Stimulated activated memory B cell treated with anti-CD40 and anti-IgM and Interleukin-4, amounts not matched to agents 10 μg/mL and 1 μg/mL and 100 μg/mL, for 72 hours (primary cell): ENCODE data around the gene TSC2.

ENCODE experiments used
- ATAC-seq: fragments of 150-1000 bp; cut with Tn5 transposase; 2 replicates; pipeline ENCODE4 v1.10.0; 2021
- H3K27ac Mint-ChIP-seq: one replicate; pipeline ENCODE4 v1.8.0; 2022; ENCODE audit warnings: mild to moderate bottlenecking, mixed read lengths
- H3K27me3 Mint-ChIP-seq: one replicate; pipeline ENCODE4 v1.8.0; 2022; ENCODE audit warnings: mixed read lengths
- H3K36me3 Mint-ChIP-seq: one replicate; pipeline ENCODE4 v1.8.0; 2022; ENCODE audit warnings: mixed read lengths
- H3K4me1 Mint-ChIP-seq: one replicate; pipeline ENCODE4 v1.8.0; 2022; ENCODE audit warnings: mixed read lengths
- H3K4me3 Mint-ChIP-seq: one replicate; pipeline ENCODE4 v1.8.0; 2022; ENCODE audit warnings: mild to moderate bottlenecking, moderate library complexity, mixed read lengths
- H3K9me3 Mint-ChIP-seq: one replicate; pipeline ENCODE4 v1.8.0; 2022; ENCODE audit warnings: mixed read lengths

Gene TSC2

GRCh38 chr16:2047330-2048115 is at the start of gene TSC2, which contains the start of gene NTHL1:
TSS of gene TSC2 (plus strand) at chr16:2047985. CDS start at chr16:2048616, 631 bp downstream.
TSS of gene NTHL1 (minus strand) at chr16:2047834. CDS start at chr16:2047823, 11 bp downstream.
- no peaks in the 10 kb centered on the region for H3K9me3 Mint-ChIP-seq

GRCh38 chr16:1998360-1998835 is 49.4 kb upstream of the TSC2 start:
- Mint-ChIP-seq H3K4me3 (no peak overlapping the region), H3K4me1 (peaks cover 9% of the 10 kb centered on the region), H3K27me3 (no peaks in the 10 kb centered on the region), H3K9me3 (no peaks in the 10 kb centered on the region), H3K36me3 (peaks cover 43% of the 10 kb centered on the region), H3K27ac (no peak overlapping the region)
- ATAC-seq, result no peak

More at GRCh38 chr16:2047330-2048115, at the start of gene TSC2, which contains the start of gene NTHL1:
- Mint-ChIP-seq H3K27ac (peak within 1 kb of the TSS; percentile 75), H3K4me3 (peak within 1 kb of the TSS; percentile 89), H3K36me3 (peaks cover 18% of the 10 kb centered on the region), H3K4me1 (peaks cover 40% of the 10 kb centered on the region), H3K27me3 (no peaks in the 10 kb centered on the region)
- ATAC-seq, result peak; percentile 99

GRCh38 chr16:1998852-1999801 is 48.7 kb upstream of the TSC2 start:
- Mint-ChIP-seq H3K27me3 (no peaks in the 10 kb centered on the region), H3K9me3 (no peaks in the 10 kb centered on the region), H3K4me3 (no peak overlapping the region), H3K36me3 (peaks cover 43% of the 10 kb centered on the region), H3K4me1 (peaks cover 5% of the 10 kb centered on the region), H3K27ac (no peak overlapping the region)
- no peak for ATAC-seq

- Mint-ChIP-seq H3K4me1 (peaks cover 12% of the 10 kb centered on the region), H3K27me3 (no peaks in the 10 kb centered on the region), H3K27ac (no peak overlapping the region), H3K4me3 (no peak overlapping the region), H3K9me3 (no peaks in the 10 kb centered on the region), H3K36me3 (peaks cover 46% of the 10 kb centered on the region)
- no peak for ATAC-seq
Measured at GRCh38 chr16:1999866-2000514, 47.8 kb upstream of the TSC2 start.

- H3K4me3 Mint-ChIP-seq, result no peak overlapping the region
- ATAC-seq, result no peak
- H3K9me3 Mint-ChIP-seq, result no peaks in the 10 kb centered on the region
- no peak overlapping the region for H3K27ac Mint-ChIP-seq
- no peaks in the 10 kb centered on the region for H3K27me3 Mint-ChIP-seq
- peaks cover 46% of the 10 kb centered on the region for H3K36me3 Mint-ChIP-seq
- H3K4me1 Mint-ChIP-seq, result peaks cover 22% of the 10 kb centered on the region
Measured at GRCh38 chr16:2001035-2001434, 46.8 kb upstream of the TSC2 start.

GRCh38 chr16:2001456-2002355 is 46.1 kb upstream of the TSC2 start:
- peaks cover 49% of the 10 kb centered on the region for H3K36me3 Mint-ChIP-seq
- no peak overlapping the region for H3K27ac Mint-ChIP-seq
- no peak for ATAC-seq
- no peak overlapping the region for H3K4me3 Mint-ChIP-seq
- H3K9me3 Mint-ChIP-seq, result no peaks in the 10 kb centered on the region
- H3K4me1 Mint-ChIP-seq, result peaks cover 29% of the 10 kb centered on the region
- no peaks in the 10 kb centered on the region for H3K27me3 Mint-ChIP-seq

- H3K4me1 Mint-ChIP-seq, result peaks cover 38% of the 10 kb centered on the region
- no peak for ATAC-seq
- H3K4me3 Mint-ChIP-seq, result no peak overlapping the region
- H3K27ac Mint-ChIP-seq, result no peak overlapping the region
- H3K36me3 Mint-ChIP-seq, result peaks cover 54% of the 10 kb centered on the region
- no peaks in the 10 kb centered on the region for H3K9me3 Mint-ChIP-seq
- H3K27me3 Mint-ChIP-seq, result no peaks in the 10 kb centered on the region
Measured at GRCh38 chr16:2002406-2003230, 45.2 kb upstream of the TSC2 start.

GRCh38 chr16:2003231-2003826 is 44.5 kb upstream of the TSC2 start:
- H3K4me1 Mint-ChIP-seq, result peaks cover 45% of the 10 kb centered on the region
- peaks cover 58% of the 10 kb centered on the region for H3K36me3 Mint-ChIP-seq
- no peak overlapping the region for H3K27ac Mint-ChIP-seq
- ATAC-seq, result no peak
- H3K4me3 Mint-ChIP-seq, result no peak overlapping the region
- no peaks in the 10 kb centered on the region for H3K27me3 Mint-ChIP-seq
- no peaks in the 10 kb centered on the region for H3K9me3 Mint-ChIP-seq

- Mint-ChIP-seq H3K4me1 (peaks cover 52% of the 10 kb centered on the region), H3K9me3 (no peaks in the 10 kb centered on the region), H3K36me3 (peaks cover 56% of the 10 kb centered on the region), H3K27ac (peak overlapping the region; percentile 30), H3K4me3 (peak overlapping the region; percentile 12), H3K27me3 (no peaks in the 10 kb centered on the region)
- ATAC-seq, result peak; percentile 90
Measured at GRCh38 chr16:2003827-2004641, 43.8 kb upstream of the TSC2 start.

- no peaks in the 10 kb centered on the region for H3K27me3 Mint-ChIP-seq
- H3K4me1 Mint-ChIP-seq, result peaks cover 53% of the 10 kb centered on the region
- peak overlapping the region; percentile 26 for H3K4me3 Mint-ChIP-seq
- no peak for ATAC-seq
- H3K27ac Mint-ChIP-seq, result peak overlapping the region; percentile 60
- no peaks in the 10 kb centered on the region for H3K9me3 Mint-ChIP-seq
- peaks cover 54% of the 10 kb centered on the region for H3K36me3 Mint-ChIP-seq
Measured at GRCh38 chr16:2004795-2005517, 42.8 kb upstream of the TSC2 start.

- H3K9me3 Mint-ChIP-seq, result no peaks in the 10 kb centered on the region
- no peak for ATAC-seq
- peak overlapping the region; percentile 20 for H3K4me3 Mint-ChIP-seq
- peaks cover 60% of the 10 kb centered on the region for H3K4me1 Mint-ChIP-seq
- H3K36me3 Mint-ChIP-seq, result peaks cover 50% of the 10 kb centered on the region
- peak overlapping the region; percentile 60 for H3K27ac Mint-ChIP-seq
- H3K27me3 Mint-ChIP-seq, result no peaks in the 10 kb centered on the region
Measured at GRCh38 chr16:2005646-2006045, 42.1 kb upstream of the TSC2 start.

GRCh38 chr16:2006317-2006716 is 41.5 kb upstream of the TSC2 start:
- no peak for ATAC-seq
- H3K9me3 Mint-ChIP-seq, result no peaks in the 10 kb centered on the region
- peaks cover 43% of the 10 kb centered on the region for H3K36me3 Mint-ChIP-seq
- peak overlapping the region; percentile 60 for H3K27ac Mint-ChIP-seq
- H3K27me3 Mint-ChIP-seq, result no peaks in the 10 kb centered on the region
- peak overlapping the region; percentile 27 for H3K4me3 Mint-ChIP-seq
- H3K4me1 Mint-ChIP-seq, result peaks cover 60% of the 10 kb centered on the region
